HG03354 (cell line): Measurements from ENCODE around the gene STK26.
"Not testable (repeated sequence)": the region's sequence is repeated elsewhere in the genome, so short reads cannot be mapped to it uniquely, and the experiment has no call there.

Experiments
- ATAC-seq: cut with Tn5 transposase; IDR thresholded peaks from one replicate; pipeline ENCODE4 v1.9.1; 2021; ENCODE audit warnings: mild to moderate bottlenecking; ENCODE audit not compliant: unreplicated experiment, poor library complexity, severe bottlenecking

The STK26 gene

DNA sequence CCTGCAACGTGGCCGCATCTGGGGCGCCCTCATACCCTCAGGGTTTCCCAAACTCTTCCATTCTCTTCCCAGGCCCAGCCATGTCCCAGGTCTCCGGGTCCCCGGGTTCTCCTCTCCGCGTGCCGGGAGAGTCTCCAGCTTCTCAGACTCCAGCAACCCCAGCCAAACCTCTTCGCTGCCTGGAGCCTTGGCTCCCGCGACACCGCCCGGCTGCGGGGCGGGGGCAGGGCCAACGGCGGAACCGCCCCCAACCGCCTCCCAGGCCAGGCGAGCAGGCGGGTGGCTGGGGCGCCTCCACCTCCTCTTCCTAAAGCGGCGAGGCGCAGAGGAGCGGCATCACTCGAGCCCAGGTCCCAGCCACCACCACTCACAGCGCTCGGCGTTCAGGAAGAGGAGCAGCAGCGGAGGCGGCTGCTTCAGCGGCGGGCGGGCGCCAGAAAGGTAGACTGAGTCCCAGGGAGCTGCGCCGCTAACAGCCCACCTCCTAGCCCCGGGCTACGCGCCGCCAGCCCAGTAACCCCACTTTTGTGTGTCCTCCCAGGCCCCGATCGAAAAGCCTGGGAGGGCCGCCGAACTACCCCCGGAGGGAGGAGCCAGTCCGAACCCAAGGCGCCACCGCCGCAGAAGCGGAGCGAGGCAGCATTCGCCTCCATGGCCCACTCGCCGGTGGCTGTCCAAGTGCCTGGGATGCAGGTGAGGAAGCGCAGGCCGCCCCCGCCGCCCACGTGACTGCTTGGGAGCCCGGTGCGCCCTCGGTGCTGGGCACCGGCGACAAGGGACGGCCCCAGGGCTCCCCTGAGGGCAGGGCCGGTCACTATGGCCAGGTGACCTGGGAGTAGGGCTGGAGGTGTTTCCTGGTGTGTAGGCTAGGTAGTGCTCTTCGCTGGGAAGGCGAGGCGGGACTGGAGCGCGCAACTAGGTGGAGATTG, at the start of gene STK26:
STK26 (plus strand) TSS at position 336 of the 929 bp plus-strand sequence; CDS start at position 652, 316 bp downstream.
- ATAC-seq: peak; percentile 78

DNA sequence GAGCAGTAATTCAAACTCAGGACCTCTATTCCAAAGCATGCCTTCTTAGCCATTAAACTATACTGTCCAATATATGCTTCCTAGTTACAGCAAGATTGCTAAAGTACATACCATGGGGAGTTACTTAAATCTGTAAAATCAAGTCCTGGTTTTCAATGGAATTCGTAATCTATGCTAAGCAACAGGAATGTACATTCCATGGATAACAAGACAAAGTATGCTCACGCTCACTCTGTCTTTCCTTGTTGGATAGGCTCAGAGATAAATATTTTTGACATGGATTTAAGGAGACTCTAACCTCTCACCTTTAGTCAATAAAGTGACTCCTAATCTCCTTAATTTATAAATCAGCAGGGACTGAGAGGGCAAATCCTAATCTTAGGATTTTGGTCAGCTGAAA, 47.3 kb upstream of the STK26 start:
- ATAC-seq: no peak

DNA sequence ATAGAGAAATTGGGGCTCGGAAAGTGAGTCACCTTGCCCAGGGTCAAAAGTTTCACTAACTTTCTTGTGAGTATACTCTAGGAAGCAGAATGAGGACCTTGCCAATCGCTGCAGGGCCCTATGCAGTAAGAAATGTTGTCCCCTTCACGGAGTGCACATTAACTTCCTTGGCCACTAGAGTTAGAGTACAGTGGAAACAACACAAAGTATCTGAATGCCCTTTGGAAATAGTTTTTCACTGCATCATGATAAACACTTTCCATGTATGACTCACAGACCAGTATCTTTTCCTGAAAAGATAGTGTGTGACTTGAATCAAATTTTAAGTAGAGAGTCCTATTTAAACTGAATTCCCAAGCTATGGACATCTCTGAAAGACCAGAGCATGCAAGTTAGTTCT, 45.5 kb upstream of the STK26 start:
- no peak for ATAC-seq

DNA sequence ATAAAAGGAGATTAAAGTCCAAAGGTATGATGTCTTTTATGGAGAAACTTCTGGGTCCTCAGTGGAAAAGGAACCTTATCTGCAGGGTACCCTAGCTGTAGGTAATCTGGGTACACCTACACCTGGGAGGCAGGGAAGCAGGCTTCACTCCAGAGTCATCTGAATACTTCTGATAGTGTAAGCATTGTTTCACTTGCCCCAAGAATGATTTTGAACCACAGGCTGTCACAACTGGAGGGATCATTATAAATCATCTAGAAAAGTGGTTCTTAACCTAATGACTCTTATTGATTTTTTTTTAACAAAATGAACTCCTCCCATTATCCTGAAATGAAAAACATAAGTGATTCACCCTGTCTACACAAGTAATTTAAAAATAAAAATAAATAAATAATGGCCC, 44.0 kb upstream of the STK26 start:
- ATAC-seq: no peak

DNA sequence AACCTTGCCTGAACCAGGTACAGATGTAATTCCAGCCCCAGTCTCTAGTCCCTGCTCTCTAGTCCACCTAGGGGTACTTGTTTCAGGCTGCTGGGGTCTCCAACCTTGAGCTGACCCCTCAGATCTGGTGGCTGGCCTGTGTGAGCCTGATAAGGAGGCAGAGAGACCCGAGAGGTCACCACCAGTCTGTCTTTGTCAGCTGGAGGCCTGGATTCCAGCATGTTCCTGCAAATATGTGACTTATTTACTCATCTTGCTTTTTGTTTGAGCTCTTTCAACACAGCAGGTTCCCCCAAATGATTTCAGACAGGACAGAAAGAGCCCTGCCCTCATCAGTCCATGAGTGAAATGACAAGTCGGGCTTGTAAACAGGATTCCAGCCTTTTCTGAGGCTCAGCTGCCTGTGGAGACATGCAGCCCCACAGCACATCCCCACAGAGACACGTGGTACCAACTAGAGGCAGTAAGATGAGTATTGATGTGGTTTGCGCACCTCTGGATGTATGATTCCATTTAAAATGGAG, 37.5 kb upstream of the STK26 start:
- ATAC-seq: no peak

DNA sequence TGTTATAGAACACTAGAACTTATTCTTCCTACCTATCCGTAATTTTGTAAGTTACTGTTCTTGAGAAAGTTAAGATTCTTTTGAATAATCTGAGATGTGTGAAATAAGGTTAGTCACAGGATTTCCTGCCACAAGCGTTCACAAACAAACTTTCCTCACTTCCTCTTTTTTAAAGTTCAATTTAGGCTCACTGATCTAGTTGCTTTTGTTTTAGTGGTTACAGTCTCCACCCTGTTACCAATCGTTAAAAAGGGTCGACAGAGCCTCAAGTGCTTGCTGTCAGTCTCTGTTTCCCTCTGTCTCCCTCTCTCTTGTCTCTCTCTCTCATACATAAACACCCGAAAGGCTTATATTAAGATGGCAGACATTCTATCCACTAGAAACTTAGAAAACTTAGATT, 35.9 kb upstream of the STK26 start:
- peak; percentile 100 for ATAC-seq

DNA sequence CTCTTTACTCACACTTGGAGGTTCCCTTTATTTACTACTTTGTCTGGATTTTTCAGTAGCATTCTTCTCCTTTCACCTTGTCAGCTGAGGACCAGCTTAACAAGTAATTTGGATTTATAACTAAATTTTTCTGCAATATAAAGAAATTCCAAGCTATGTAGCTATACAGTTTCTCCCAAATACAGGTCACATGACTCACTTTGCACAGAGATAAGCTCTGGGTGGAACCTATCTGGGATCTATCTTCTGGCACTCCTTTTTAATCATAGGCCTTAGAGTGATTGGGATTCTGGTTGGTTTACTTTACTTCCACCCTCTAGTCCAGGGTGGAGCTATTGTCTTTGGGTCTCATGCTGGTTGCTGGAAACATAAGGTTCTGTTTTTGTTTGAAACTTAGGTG, 34.9 kb upstream of the STK26 start:
- ATAC-seq: no peak

DNA sequence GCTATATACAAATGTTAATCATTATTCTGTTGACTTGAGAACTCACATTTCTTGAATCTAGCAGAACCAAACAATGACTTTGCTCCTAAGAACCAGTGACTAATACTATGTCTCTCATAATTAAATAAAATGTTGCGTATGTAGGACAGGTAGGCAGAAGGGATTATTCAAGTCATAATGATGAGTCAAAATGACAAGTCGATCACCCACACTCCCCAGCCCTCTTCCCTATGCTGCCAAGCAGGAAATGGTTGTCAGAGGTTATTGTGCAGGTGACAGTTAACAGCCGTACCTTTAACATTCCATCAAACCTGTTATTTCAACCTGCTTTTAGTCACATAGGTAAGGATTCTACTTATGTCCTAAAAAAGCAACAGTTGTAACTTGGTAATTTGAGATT, 22.0 kb upstream of the STK26 start:
- ATAC-seq: no peak

DNA sequence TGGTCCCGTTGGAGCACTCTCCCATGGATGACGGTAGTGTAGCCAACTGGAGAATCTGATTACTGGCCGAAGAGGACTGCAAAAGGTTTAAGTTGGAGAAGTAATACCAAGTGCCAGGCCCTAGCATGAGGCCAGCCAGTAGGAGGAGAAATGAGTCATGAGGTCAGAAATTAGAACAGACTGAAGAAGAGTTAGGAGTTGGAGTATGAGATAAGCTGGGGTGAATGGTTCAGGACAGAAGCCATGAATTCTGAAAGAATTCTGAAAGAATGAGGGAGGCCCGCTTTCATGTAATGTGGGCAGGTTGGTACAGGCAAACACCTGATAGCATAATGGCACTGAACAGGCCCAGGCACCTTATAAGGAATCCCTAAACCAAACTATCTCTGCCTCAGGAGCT, 18.4 kb upstream of the STK26 start:
- ATAC-seq: no peak

DNA sequence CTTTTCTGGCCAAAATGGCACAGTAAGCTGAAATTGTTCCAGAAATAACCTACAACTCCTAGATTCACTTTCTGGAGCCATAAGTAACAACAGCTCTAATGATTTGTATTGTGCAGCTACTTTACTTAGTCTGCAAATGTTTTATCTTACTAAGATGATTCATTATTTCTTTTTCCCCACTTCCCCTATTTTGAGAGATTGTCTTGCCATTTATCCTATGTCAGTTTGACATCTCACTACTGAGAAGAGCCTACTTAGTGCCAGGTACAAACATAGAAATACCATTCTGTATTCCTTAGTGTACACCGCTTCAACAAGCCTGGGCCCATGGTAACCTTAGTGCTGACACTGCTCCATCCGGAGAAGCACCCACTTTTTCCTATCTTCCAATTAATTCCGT, 13.8 kb upstream of the STK26 start:
- no peak for ATAC-seq

DNA sequence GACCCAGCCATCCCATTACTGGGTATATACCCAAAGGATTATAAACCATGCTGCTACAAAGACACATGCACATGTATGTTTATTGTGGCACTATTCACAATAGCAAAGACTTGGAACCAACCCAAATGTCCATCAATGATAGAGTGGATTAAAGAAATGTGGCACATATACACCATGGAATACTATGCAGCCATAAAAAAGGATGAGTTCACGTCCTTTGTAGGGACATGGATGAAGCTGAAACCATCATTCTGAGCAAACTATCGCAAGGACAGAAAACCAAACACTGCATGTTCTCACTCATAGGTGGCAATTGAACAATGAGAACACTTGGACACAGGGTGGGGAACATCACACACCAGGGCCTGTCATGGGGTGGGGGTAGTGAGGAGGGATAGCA, 12.9 kb upstream of the STK26 start:
- ATAC-seq: not testable (repeated sequence)

DNA sequence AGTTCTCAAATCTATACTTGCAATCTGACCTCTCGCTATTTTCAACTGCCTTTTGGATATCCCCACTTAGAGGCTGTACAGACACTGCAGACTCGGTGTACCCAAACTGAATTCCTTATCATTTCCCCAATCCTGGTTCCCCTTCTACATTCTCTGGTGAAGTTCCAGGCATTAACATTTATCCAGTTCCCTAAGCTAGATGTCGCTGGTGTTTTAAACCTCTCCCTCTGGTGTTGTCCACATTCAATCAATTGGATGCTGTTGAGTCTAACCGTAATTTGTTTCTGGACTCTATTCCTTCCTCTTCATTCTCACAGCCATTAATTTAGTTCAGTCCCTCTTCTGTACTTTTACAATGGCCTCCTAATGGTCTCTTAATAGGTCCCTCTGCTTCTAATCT, 7.2 kb upstream of the STK26 start:
- ATAC-seq: no peak

DNA sequence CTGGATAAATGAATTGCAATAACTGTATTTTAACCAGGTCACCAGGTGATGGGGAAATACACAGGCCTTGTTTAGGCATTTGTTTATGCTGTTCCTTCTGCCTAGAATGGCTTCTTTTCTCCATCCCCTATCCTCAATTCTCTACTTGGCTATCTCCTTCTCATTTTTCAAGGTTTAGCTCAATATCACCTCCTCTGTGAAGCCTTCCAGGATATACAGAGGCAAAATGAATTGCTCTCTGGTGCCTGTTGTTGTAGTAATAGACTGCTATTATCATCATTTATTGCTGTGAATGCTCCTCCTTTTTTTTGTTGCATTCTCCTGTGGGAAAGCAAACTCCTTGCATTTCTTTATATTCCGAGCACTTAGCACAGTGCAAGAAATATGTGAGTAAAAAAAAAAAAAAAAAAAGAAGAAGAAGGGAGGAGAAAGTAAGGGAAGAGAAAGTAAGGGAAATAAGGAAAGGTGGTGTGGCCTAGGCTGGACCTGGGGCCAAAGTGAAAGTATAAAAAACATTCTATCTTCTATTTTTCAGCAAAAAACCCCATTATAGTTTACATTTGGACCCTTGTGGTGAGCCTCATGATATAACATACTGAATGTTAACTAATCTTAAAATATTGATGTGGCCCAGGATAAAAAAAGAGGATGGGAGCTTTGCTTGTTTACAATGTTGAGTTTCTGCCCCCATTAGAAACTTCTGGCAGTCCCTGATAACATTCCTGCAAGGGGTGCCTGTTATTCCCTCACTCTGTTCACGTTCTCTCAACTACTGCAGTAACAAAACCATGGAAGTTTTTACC, 6.3 kb upstream of the STK26 start:
- no peak for ATAC-seq

DNA sequence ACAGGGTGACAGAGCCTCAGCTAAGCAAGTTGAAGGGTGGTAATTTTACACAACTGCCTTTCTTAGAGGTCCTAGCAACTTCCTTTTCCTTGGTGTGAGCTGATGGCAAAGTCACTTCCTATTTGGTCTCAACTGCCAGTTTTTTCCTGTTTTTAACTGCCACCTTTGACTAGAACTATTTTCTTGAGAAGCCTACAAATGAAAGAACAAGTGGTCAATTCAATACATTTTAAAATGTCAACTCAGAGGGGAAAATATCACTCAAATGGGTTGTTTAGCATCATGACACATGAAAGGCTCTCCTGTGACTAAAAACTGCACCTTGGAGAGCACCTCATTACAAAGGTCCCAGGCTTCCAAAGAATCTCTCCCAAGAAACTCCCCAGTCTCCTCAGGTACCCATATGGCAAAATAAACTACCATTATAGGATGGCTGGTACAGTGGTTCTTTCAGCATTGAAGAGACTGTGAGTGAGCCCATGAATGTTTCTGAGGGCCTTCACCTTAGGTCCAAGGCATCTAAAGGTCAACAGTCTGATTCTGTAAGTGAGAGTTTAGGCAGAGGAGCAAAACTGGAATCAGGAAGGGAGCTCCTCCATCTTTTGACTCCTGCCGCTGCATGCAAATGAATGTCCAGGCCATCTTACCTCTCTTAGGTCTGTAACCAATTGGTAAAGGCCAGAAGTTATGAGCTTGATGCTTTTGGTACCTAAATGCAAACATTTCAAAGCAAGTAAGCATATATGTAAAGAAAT, 5.5 kb upstream of the STK26 start:
- no peak for ATAC-seq

DNA sequence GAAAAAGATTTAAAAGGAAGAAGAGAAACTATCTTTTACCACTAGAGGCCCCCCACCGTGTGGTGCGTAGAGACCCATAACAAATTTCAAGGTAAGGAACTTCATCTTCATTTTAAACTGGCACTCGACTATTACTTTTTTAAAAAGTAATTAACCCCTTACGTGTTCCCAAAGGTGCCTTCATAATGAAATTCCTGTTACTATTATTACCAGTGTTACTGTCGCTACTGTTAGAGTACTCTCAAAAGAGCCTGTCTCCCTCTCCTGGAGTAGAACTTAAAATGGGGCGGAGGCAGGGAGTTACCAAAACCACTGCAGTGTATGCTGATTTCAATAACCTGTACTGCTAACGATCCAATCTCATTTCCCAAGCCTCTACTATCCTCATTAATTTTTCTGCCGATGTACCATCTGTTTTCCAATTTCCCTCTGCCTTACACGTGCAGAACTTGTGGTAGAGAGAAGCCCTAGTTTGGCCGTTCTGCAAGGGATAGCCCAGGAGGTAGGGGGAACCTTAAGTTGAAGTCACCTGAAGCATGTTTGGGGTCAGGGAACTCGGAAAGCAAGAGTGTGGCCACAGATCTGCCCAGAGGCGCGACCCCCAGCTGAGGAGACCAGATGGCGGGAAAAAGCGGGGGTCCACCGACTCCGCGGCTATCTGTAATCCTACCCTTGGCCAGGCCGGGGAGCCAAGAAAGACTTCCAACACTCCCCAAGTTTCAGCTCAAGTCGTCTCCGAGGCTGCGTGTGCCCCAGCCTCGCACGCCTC, 720 bp upstream of the STK26 start:
- ATAC-seq: peak; percentile 24

DNA sequence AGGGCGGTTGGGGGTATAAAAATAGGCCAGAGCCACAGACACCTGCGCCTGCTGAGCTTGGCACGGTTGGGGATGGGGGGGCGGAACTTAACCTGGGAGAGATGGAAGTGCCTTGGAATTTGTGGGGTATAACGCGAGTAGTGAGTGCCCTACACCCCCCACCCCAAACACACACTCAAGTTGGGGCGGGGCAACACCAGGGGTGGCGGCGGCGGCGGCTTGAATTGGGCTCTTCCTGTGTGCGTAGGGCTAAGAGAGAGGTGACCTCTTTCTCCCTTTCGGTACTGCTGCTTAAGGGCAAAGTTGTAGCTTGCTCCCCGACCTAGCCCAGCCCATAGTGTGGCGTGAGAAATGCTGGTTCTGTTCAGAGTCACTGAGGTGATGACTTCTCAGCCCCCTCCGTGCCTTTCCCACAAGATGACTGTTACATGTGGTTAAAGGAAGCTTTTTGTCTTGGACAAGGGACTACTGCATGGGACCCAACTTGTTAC, 839 bp downstream of the STK26 start:
- ATAC-seq: peak; percentile 56

DNA sequence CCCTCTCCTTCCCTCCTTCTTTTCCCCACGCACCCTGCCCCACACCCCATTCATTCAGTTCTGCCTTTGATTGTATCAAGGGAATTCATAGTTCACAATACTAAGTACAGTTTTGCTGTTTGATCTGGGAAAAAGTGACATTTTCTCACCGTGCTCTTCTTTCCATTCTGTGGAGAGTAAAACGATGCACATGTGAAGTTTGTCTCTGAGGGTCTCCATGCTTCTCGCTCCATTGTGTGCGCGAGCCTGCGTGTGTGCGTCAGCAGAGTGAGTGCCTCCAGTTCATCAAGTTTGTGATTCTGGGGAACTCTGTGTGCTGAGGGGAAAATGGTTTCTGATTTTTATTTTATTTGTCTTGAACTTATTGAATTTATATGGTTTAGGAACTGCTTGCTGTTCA, 1.9 kb downstream of the STK26 start:
- ATAC-seq: no peak

DNA sequence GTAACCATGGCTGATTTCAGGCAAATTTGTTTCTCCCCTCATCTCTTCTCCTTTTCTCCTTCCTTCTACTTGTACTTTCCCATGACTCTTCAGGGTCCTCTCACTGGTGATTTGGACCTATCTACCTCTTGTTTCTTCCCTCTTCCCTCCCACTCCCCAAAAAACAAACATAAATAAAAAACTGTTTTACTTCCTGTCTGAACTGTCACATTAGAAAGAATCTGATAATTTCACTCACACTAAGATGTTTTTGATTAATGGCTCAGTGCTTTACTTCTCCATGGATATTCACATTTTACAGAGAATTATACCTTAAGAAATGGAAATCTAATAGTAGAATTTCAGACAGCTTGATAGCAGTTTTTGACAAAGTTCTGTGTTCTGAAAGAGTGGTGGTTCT, 7.2 kb downstream of the STK26 start:
- no peak for ATAC-seq

DNA sequence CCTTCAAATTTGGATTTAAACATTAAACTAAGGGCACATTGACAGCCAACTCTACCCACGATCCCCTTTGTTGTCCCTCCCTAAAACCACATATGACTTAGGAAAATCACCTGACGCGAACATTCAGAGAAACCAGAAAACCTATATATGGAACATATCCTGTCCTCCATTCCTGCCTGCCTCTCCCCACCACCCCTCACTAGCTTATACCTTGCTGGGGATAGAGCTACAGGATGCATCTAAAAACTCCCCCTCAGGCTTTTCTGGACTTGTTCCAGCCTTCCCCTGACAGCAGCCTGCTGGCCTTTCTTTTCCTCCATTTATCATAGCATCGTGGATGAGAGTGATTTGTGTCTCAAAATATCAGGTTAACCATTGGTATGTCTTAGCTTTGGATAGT, 8.8 kb downstream of the STK26 start:
- ATAC-seq: no peak
